ENCODE data around the gene CDC42EP4.
A peak's percentile ranks its signal among the peaks of the same experiment; 100 is the strongest.

Gene CDC42EP4

GRCh38 chr17:73297934-73298861, 13.6 kb downstream of the CDC42EP4 start:
- no peak for DNase-seq (ENCODE audit: low spot score)

- peak; percentile 23 for DNase-seq (ENCODE audit: low spot score)
These were observed 18.3 kb downstream of the CDC42EP4 start for GRCh38 chr17:73293480-73293911.

GRCh38 chr17:73293031-73293430, 18.8 kb downstream of the CDC42EP4 start:
- no peak for DNase-seq (ENCODE audit: low spot score)

- peak; percentile 47 for DNase-seq (ENCODE audit: low spot score)
These were observed 19.7 kb downstream of the CDC42EP4 start for GRCh38 chr17:73292031-73292531.

- DNase-seq (ENCODE audit: low spot score) = peak; percentile 87
These were observed 20.5 kb downstream of the CDC42EP4 start for GRCh38 chr17:73291260-73291801.

- no peak for DNase-seq (ENCODE audit: low spot score)
These were observed 21.2 kb downstream of the CDC42EP4 start for GRCh38 chr17:73290399-73291259.

GRCh38 chr17:73289549-73290254, 22.1 kb downstream of the CDC42EP4 start:
- DNase-seq (ENCODE audit: low spot score) = no peak

GRCh38 chr17:73288534-73289302, 23.1 kb downstream of the CDC42EP4 start:
- peak; percentile 72 for DNase-seq (ENCODE audit: low spot score)

- no peak for DNase-seq (ENCODE audit: low spot score)
These were observed 24.9 kb downstream of the CDC42EP4 start for GRCh38 chr17:73286863-73287296.

- no peak for DNase-seq (ENCODE audit: low spot score)
These were observed 25.6 kb downstream of the CDC42EP4 start for GRCh38 chr17:73285916-73286862.

GRCh38 chr17:73285603-73285908, 26.2 kb downstream of the CDC42EP4 start:
- no peak for DNase-seq (ENCODE audit: low spot score)

GRCh38 chr17:73284906-73285602, 26.7 kb downstream of the CDC42EP4 start:
- no peak for DNase-seq (ENCODE audit: low spot score)

GRCh38 chr17:73284354-73284753, 27.4 kb downstream of the CDC42EP4 start:
- no peak for DNase-seq (ENCODE audit: low spot score)

GRCh38 chr17:73283841-73284282, 27.9 kb downstream of the CDC42EP4 start:
- no peak for DNase-seq (ENCODE audit: low spot score)

GRCh38 chr17:73283250-73283649, 28.6 kb downstream of the CDC42EP4 start:
- no peak for DNase-seq (ENCODE audit: low spot score)

GRCh38 chr17:73282629-73283028, 29.2 kb downstream of the CDC42EP4 start:
- no peak for DNase-seq (ENCODE audit: low spot score)

GRCh38 chr17:73281928-73282327, 29.9 kb downstream of the CDC42EP4 start:
- DNase-seq (ENCODE audit: low spot score) = no peak

GRCh38 chr17:73280191-73280590, 31.6 kb downstream of the CDC42EP4 start:
- no peak for DNase-seq (ENCODE audit: low spot score)

- no peak for DNase-seq (ENCODE audit: low spot score)
These were observed 32.1 kb downstream of the CDC42EP4 start for GRCh38 chr17:73279704-73280103.
